SK-N-MC (cell line): ENCODE data around the gene APOBEC3G.

Experiments used
- EZH2 ChIP-seq: fragments of 200-600 bp; sonication (generic); IDR thresholded peaks from one replicate; pipeline ENCODE4 v1.6.1; 2017; ENCODE audit warnings: antibody characterized with exemption
- FOXP2 ChIP-seq: optimal IDR thresholded peaks from 2 replicates; pipeline ENCODE3; 2011; ENCODE audit warnings: mild to moderate bottlenecking, moderate library complexity; ENCODE audit not compliant: insufficient read depth; ENCODE audit errors: extremely low read length, control extremely low read depth
- POLR2AphosphoS5 ChIP-seq: IDR thresholded peaks from 2 replicates; pipeline ENCODE4 v1.6.1; 2012; ENCODE audit warnings: mild to moderate bottlenecking, low read depth, low read length, borderline replicate concordance

DNA sequence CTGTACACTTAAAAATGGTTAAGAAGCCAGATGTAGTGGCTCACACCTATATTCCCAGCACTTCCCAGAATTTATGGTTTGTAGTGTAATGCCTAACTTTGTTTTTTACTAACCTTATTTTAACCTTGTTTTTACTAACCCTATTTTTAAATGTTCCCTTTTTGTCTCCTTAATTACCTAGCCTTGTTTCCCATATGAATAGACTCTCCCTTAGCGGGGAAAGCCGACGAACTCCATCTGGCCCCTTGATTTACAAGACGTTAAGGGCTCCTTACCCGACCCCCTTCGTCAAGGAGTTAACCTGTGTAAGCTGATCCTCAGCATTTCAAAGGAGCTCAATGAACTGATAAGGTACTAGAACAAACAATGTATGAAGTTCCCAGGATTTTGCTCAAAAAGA lies 37.0 kb downstream of the APOBEC3G start:
- TF ChIP-seq POLR2AphosphoS5 (no peak), EZH2 (no peak), FOXP2 (no peak)
